PC-9 (cell line): ENCODE results near the gene UNC5B. TPM values are rescaled to one million over a fixed set of nuclear protein-coding genes. Genes with fewer than 3 reads are reported as not detected.

ENCODE experiments used
- BruUV-seq: library from RNA; stranded (reverse); fragments of 400-500 nt; replicated peaks from 2 replicates; lab custom pipeline; 2021; lab: Mats Ljungman, UMichigan
- CTCF ChIA-PET: fragments of 300-600 bp; sonication (Branson Sonifier 250); formaldehyde crosslinking; loops from one replicate; lab custom pipeline; 2022; ENCODE audit warnings: antibody characterized with exemption; lab: Charles Lee
- POLR2A ChIA-PET: fragments of 300-600 bp; sonication (Branson Sonifier 250); formaldehyde crosslinking; loops from one replicate; lab custom pipeline; 2022; ENCODE audit warnings: antibody characterized with exemption; ENCODE audit not compliant: unreplicated experiment; lab: Charles Lee
- DNase-seq, 2 experiments: peaks; one replicate each; pipeline versions ENCODE4 v3.0.0 to v3.0.0-alpha.2; 2015 to 2022; ENCODE audit warnings: mixed read lengths in 1 of 2
- H2AFZ ChIP-seq: fragments of 200-600 bp; sonication (generic); 2 replicates; pipeline ENCODE4 v1.8.1; 2017; ENCODE audit warnings: antibody characterized with exemption
- H3F3A ChIP-seq: fragments of 200-600 bp; sonication (generic); 2 replicates; pipeline ENCODE4 v1.8.1; 2017; ENCODE audit warnings: antibody characterized with exemption, mild to moderate bottlenecking, low read depth; ENCODE audit not compliant: insufficient read depth
- H3K27ac ChIP-seq: fragments of 200-600 bp; sonication (generic); 2 replicates; pipeline ENCODE4 v1.6.1; 2016; ENCODE audit warnings: mixed run types
- H3K27me3 ChIP-seq: fragments of 200-600 bp; sonication (generic); 2 replicates; pipeline ENCODE4 v1.6.1; 2016; ENCODE audit warnings: low read depth, mixed run types; ENCODE audit not compliant: insufficient read depth
- H3K36me3 ChIP-seq: fragments of 200-600 bp; sonication (generic); 2 replicates; pipeline ENCODE4 v1.6.1; 2016; ENCODE audit warnings: low read depth, mixed run types
- H3K4me1 ChIP-seq: fragments of 200-600 bp; sonication (generic); replicated peaks from 2 replicates; pipeline ENCODE4 v1.6.1; 2016; ENCODE audit warnings: mixed run types; ENCODE audit not compliant: insufficient read depth
- H3K4me2 ChIP-seq: fragments of 200-600 bp; sonication (generic); 2 replicates; pipeline ENCODE4 v1.6.1; 2017; ENCODE audit warnings: mixed run types
- H3K4me3 ChIP-seq: fragments of 200-600 bp; sonication (generic); 2 replicates; pipeline ENCODE4 v1.6.1; 2016; ENCODE audit warnings: mixed run types
- H3K79me2 ChIP-seq: fragments of 200-600 bp; sonication (generic); 2 replicates; pipeline ENCODE4 v1.6.1; 2017; ENCODE audit warnings: low read depth, mixed run types
- H3K9me2 ChIP-seq: fragments of 200-600 bp; sonication (generic); 2 replicates; pipeline ENCODE4 v1.8.1; 2017; ENCODE audit warnings: mild to moderate bottlenecking; ENCODE audit not compliant: insufficient read depth
- H3K9me3 ChIP-seq: fragments of 200-600 bp; sonication (generic); 2 replicates; pipeline ENCODE4 v1.8.1; 2016; ENCODE audit warnings: low read depth; ENCODE audit not compliant: insufficient read depth
- H4K20me1 ChIP-seq: fragments of 200-600 bp; sonication (generic); 2 replicates; pipeline ENCODE4 v1.8.1; 2017; ENCODE audit not compliant: insufficient read depth
- CTCF ChIP-seq: fragments of 200-600 bp; sonication (generic); conservative IDR thresholded peaks from 2 replicates; pipeline ENCODE4 v1.6.1; 2017; ENCODE audit warnings: mixed run types, antibody characterized with exemption, mild to moderate bottlenecking, moderate library complexity
- EZH2 ChIP-seq: fragments of 200-600 bp; sonication (generic); IDR thresholded peaks from 2 replicates; pipeline ENCODE4 v1.8.0; 2017; ENCODE audit warnings: antibody characterized with exemption, low read depth
- intact Hi-C: fragments of 100-400 bp; cut with micrococcal nuclease; formaldehyde crosslinking; loops from one replicate; pipeline ENCODE4 v1.10.0; 2022; ENCODE audit not compliant: unreplicated experiment
- total RNA-seq: library from RNA; stranded (reverse); gene quantifications from 2 replicates; pipeline ENCODE4 v1.2.3, GENCODE V29; 2021

The UNC5B gene
- total RNA-seq, 1 experiment from 2014 or later, result 1.7 TPM

DNA sequence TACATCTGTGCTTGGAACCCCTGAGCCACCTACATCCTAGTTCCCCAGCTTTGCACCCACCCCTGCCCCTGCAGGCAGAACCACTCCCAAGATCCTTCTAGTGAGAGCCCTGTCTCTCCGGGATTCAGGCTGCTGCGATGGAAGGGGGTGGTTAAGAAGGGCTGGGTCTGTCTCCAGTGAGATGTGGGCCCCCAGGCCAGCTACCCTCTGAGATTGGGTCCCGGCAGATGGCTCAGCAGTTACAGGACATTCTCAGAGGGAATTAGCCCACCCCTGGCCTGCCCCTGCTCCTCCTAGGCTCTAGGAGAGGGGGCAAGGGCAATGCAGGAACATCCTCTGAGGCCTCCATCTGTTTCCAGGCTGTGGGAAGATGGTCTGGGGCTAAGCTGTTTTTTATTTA lies 134.4 kb downstream of the UNC5B start:
- H3K4me2 ChIP-seq, result no peak overlapping the region
- CTCF ChIA-PET, result no interaction called here
- no peaks in the 10 kb centered on the region; the same call in 1 of the 2 replicates for H3K36me3 ChIP-seq
- intact Hi-C loops, result no loop called here
- no peak for DNase-seq
- POLR2A ChIA-PET, result no interaction called here
- H3K4me3 ChIP-seq, result no peak overlapping the region
- H3K27ac ChIP-seq, result no peak overlapping the region
- peaks cover 30% of the 10 kb centered on the region for H3F3A ChIP-seq
- H3K9me3 ChIP-seq, result no peaks in the 10 kb centered on the region; the same call in 1 of the 2 replicates
- H3K9me2 ChIP-seq, result no peaks in the 10 kb centered on the region
- no TSS peak for BruUV-seq
- H4K20me1 ChIP-seq, result no peaks in the 10 kb centered on the region
- H2AFZ ChIP-seq, result no peak overlapping the region
- H3K79me2 ChIP-seq, result 0 out of 2 replicates have a peak, but pooled peaks cover 8% of the 10 kb centered on the region
- peaks cover 73% of the 10 kb centered on the region for H3K4me1 ChIP-seq
- no peak for TF ChIP-seq CTCF
- no peaks in the 10 kb centered on the region for H3K27me3 ChIP-seq

- Histone ChIP-seq H3K4me2 (peak overlapping the region; percentile 22; the same call in 1 of the 2 replicates), H3K27me3 (no peaks in the 10 kb centered on the region), H3K36me3 (no peaks in the 10 kb centered on the region; the same call in 1 of the 2 replicates), H2AFZ (no peak overlapping the region), H3K9me3 (no peaks in the 10 kb centered on the region; the same call in 1 of the 2 replicates), H3K79me2 (0 out of 2 replicates have a peak, but pooled peaks cover 8% of the 10 kb centered on the region), H4K20me1 (no peaks in the 10 kb centered on the region), H3K4me1 (peaks cover 62% of the 10 kb centered on the region), H3F3A (peaks cover 22% of the 10 kb centered on the region), H3K9me2 (no peaks in the 10 kb centered on the region), H3K27ac (no peak overlapping the region), H3K4me3 (no peak overlapping the region)
- intact Hi-C loops, result loop anchor here (2.0 kb wide), 1 partner anchor 17 kb away; no protein-coding TSS in a partner anchor
- POLR2A ChIA-PET, result no interaction called here
- TF ChIP-seq EZH2 (no peak), CTCF (no peak)
- no TSS peak for BruUV-seq
- no peak for DNase-seq
- CTCF ChIA-PET, result interaction anchor here (0.7 to 1.0 kb wide), 2 partner anchors 10 to 29 kb away, joined by 3 read pairs; no protein-coding TSS in a partner anchor
These were observed 135.4 kb downstream of the UNC5B start for GRCh38 chr10:71347587-71348395.

DNA sequence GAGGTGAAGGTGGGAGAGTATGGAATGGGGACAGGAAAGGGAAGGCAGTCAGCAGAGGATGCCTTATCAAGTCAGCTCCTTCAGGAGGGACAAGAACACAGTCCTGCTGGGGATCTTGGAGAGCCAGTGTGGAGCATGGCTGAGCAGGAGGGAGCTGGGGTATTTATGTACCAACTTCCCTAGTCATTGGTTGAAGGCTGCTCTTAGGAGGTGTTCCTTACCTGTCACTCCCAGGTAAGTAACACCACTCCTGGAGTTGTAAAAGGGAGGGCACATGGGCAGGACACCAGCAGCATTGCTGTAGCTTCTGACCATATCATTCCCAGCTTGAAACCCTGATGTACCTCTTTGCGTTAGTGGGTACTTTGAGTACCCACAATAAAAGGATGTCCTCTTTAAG lies 136.5 kb downstream of the UNC5B start:
- no peak for DNase-seq
- peak overlapping the region; percentile 10; the same call in 1 of the 2 replicates for H3K4me2 ChIP-seq
- no peak overlapping the region for H2AFZ ChIP-seq
- no peaks in the 10 kb centered on the region for H3K27me3 ChIP-seq
- no peaks in the 10 kb centered on the region; the same call in 1 of the 2 replicates for H3K36me3 ChIP-seq
- H3K4me3 ChIP-seq, result no peak overlapping the region
- TF ChIP-seq EZH2 (no peak), CTCF (no peak)
- no peak overlapping the region for H3K27ac ChIP-seq
- H3F3A ChIP-seq, result peaks cover 11% of the 10 kb centered on the region
- intact Hi-C loops, result loop anchor here (1.0 to 2.0 kb wide), 3 partner anchors 9 to 30 kb away; partner anchors contain the start of gene SLC29A3
- no peaks in the 10 kb centered on the region for H3K9me2 ChIP-seq
- 0 out of 2 replicates have a peak, but pooled peaks cover 8% of the 10 kb centered on the region for H3K79me2 ChIP-seq
- peaks cover 52% of the 10 kb centered on the region for H3K4me1 ChIP-seq
- no peaks in the 10 kb centered on the region for H4K20me1 ChIP-seq
- CTCF ChIA-PET, result no interaction called here
- H3K9me3 ChIP-seq, result no peaks in the 10 kb centered on the region; the same call in 1 of the 2 replicates
- no TSS peak for BruUV-seq
- POLR2A ChIA-PET, result interaction anchor here (0.6 kb wide), 1 partner anchor 8 kb away, joined by 5 read pairs; no protein-coding TSS in a partner anchor
